Jurkat, Clone E6-1 (cell line): Measurements from ENCODE around the gene SMIM43.
"Not testable (repeated sequence)": the region's sequence is repeated elsewhere in the genome, so short reads cannot be mapped to it uniquely, and the experiment has no call there.

Experiments
- DNase-seq: peaks from one replicate; pipeline ENCODE4 v3.0.0-alpha.2; 2011; ENCODE audit warnings: low read depth, low spot score
- H3K4me3 ChIP-seq: 2 replicates; pipeline ENCODE4 v1.5.1; 2011; ENCODE audit warnings: mild to moderate bottlenecking, low read length, control low read depth, moderate library complexity

The SMIM43 gene

DNA sequence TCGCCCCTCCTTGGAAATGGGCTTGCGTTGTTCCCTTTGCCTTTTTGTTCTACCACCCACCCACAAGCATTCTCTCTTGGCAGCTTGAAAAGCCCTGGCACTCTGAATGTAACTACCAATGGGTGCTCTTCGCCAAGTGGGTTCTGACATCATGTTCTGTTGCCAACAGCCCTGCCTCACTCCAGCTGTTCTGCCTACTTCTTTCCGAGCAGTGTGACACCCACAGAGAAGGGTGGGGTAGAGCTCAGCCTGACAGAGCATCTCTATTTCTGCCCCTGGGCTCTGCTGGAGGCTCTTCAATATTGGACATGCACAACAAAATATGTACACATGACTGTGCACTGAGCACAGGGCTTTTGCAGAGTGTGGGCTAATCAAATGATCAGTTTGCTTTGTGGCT, 20.5 kb upstream of the SMIM43 start:
- no peak overlapping the region for H3K4me3 ChIP-seq
- DNase-seq, result no peak

DNA sequence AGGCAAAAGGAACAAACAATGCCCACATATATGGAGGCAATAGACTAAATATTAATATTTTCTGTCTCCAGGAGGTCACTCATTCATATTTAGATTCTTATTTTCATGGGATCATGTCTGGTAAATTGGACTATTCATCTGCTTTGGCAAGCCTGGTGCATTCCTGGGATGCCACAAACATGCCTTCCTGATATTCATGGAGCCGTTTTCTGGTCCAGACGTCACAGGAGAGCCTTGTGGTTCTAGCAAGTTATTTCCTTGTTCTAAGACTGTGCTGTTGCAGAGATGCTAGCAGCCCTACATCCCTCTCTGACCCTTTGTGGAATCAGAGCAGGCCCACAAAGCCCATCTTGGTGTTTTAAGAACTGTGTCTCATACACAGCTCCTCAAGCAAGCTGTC, 20.0 kb upstream of the SMIM43 start:
- H3K4me3 ChIP-seq, result no peak overlapping the region
- no peak for DNase-seq

DNA sequence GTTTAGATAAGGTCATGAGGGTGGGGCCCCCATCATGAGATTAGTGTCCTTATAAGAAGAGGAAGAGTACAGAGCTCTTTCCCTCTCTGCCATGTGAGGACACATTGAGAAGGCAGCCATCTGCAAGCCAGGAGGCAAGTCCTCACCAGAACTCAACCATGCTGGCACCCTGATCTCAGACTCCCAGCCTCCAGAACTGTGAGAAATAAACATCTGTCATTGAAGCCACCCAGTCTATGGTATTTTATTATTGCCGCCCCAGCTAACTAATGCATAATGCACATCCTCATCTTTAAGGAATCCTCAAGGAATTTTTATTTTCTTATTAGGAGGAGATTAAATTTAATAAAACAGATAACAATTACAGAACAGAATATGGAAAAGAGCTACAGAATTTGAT, 19.4 kb upstream of the SMIM43 start:
- no peak overlapping the region for H3K4me3 ChIP-seq
- DNase-seq, result no peak

DNA sequence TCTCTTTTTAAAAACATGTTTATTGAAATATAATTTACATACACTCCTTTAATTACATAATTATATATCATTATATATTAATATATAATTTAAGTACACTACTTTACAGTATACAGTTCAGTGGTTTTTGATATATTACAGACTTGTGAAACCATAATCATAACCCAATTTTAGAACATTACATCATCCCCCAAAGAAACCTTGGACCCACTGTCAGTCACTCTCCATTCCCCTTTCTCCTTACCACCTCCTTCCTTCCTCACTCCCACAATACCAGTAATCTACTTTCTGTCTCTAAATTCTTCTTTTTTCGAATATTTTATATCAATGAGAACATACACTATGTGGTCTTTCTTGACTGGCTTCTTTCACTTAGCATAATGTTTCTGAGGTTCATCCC, 18.2 kb upstream of the SMIM43 start:
- no peak for DNase-seq
- H3K4me3 ChIP-seq, result no peak overlapping the region

DNA sequence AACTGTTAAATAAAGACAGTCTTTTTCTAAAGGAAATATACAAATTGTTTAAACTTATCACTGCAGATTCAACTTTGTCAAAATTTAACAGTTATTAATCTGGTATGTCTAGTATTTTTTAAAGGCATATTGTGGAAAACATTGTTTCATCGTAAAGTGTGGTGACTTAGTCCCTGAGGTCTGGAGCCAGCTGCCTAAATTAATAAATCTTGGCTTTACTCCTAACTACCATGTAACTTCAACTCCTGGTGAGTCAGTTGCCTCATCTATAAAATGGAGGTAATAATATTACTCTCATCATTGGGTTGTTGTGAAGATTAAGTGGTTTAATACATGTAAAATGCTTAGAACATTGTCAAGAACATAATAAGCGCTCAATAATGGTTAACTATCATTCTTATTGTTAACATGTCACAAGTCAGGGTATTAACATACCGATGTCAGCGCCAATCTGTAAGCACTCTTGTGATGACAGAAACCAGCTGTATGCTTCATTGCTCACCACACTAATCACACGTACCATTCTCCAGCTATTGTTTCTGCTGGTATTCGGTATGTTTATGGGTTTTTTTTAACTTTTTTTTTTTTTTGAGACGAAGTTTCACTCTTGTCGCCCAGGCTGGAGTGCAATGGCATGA, 14.1 kb upstream of the SMIM43 start:
- DNase-seq, result no peak
- H3K4me3 ChIP-seq, result no peak overlapping the region

DNA sequence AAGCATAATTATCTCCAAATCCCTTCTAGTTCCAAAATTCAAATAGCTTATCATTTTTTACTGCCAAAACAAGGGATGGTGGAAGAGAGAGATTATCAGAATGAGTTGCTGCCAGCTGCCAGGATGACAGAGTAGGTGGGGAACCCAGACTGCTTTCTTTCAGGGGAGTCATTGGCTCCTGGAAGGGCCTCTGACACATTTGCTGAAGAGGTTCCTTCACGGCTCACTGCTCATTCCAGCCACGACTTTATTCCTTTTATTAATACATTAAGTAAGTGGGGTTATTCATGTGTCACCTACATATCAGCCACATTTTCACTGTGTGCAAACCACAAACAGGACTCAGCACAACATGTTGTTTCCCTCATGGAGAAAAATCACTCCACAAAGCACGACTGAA, 12.7 kb upstream of the SMIM43 start:
- DNase-seq, result no peak
- no peak overlapping the region for H3K4me3 ChIP-seq

DNA sequence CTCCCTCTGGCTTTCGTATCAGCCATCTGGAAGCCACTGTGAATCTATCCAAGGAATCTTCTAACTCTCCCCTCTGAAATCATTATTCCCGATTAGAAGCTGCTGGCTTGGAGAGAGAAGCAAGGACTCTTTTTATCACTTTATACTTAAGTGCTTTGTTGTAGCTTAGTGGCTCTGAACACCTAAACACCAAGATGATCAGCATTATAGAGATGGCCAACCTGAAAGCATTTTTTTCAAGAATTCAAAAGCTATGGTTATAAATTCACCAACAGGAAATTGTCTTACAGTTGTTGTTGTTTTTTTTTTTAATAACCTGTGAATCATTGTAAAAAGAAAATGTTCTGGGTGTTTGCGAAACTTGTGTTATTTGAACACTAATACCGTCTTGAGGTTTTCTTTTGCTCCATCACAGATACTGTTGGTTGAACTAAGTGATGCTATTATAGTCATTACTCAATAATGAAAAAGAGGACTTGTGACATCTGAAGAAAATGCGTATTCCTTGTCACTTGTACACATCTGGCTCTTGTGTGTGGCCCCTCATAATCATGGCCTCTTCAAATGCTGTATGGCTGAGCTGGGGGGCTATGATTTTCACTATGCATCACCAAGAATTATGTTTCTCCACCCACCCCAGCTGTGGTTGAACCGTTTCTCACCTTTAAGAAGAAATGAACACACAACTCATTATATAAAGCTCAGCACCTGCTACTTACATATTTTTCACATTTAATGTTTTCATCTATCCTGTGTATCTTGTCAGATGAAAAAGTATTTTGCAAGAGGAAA, 11.8 kb upstream of the SMIM43 start:
- H3K4me3 ChIP-seq, result no peak overlapping the region
- DNase-seq, result no peak

DNA sequence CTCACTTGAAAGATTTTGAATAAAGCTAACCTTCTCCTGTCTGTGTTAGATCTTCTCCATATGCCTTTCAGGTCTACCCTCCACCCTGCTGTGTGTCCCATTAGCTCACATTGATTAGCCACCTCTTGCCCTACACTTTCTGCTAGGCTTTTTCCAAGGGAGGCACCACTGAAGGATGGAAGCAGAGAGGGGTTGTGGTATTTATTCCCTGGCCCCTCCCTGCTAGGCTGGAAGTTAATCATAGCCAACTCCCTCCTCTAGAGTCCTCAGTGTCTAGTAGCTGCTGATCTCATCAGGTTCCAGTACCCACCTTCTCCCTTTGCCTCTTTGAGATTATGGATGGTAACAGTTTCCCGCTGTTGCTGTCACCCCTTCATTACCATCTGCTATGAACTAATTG, 8.9 kb upstream of the SMIM43 start:
- no peak overlapping the region for H3K4me3 ChIP-seq
- DNase-seq, result no peak

DNA sequence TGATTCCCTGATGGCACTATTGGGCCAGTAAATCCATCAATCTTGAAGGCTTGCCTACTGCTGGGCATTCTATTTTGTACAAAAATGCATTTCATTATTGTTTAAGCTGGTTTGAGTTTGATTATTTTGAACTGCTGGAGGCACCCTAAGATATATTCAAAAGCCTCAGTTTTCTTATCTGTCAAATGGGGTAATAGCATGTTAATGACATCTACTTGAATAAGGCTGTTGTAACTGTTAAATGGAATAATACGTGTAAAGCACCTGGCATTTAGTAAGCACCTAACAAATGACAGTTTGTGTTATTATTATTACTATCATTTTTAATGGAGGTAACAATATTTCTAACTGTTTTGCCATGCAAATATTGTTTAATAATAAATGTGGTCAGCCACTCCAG, 6.9 kb upstream of the SMIM43 start:
- no peak for DNase-seq
- H3K4me3 ChIP-seq, result no peak overlapping the region

DNA sequence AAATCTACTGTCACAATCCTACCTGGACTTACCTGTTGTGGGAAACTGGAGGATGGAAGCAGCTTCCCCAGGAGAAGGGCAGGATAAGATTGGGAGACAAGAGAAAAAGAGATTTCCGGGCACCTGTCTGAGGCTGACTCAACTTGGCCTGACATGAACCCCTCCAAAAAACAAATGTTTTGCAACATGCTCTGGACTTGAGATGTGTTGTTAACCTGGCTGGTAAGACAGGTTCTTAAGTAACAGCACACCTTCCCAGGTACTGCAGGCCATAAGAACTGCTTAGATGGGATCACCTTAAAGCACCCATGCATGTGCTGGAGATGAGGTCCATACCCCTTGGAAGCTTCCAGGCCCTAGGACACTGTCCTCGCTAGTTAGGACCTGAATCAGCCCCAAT, 4.4 kb upstream of the SMIM43 start:
- DNase-seq, result no peak
- no peak overlapping the region for H3K4me3 ChIP-seq

DNA sequence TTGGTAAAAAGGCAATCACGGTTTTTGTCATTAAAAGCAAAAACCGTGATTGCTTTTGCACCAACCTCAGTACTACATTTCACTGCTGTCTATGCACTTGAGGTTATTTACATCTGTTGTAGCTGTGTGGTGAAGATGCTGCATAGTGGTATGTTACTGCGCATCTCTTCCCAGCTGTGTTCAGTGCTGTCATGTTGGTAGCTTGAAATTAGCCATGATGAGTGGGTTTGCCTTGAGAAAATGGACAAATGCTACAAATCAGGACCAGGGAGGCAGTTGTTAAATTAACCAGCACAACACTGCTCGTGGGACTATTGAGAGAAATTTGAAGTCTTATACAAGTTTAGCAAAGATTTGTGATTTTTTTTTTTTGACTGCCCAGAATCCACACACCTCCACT, 2.2 kb upstream of the SMIM43 start:
- H3K4me3 ChIP-seq, result no peak overlapping the region
- DNase-seq, result no peak

DNA sequence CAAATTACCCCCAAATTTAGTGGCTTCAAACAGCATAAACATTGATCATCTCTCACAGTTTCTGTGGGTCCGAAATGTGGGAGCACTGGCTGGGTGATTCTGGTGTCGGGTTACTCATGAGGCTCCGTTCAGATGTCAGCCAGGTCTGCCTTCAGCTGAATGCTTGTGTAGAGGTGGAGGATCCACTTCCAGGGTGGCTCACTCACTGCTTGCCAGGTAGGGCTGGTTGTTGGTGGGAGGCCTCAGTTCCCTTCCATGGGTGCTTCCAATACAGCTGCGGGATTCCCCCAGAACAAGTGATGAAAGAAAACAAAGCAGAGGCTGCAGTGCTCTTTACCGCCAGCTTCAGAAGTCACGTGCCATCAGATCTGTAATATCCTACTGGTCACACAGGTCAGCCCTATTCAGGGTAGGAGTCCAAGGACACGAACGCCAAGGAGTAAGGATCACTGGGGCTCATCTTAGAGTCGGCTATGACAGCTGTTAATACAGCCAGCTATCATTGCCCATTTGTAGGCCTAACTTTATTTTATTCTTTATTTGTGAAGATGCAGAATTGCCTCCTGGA, 1.1 kb upstream of the SMIM43 start:
- no peak for DNase-seq
- no peak overlapping the region for H3K4me3 ChIP-seq

DNA sequence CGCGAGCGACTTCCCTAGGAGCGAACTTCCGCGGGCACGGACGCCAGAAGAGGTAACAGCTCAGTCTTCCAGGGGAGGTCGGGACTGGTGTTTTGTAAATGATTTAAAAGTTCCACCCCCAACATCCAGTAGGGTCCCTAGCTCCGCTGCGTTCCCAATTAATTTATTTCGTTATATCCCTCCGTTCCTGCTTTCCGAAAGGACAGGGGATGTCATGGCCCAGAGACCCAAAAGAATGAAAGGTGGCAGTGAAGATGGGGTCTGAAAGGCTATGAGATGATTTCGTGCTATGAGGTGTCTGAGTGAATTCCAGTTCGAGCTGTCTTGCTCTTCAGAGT, 373 bp upstream of the SMIM43 start:
- H3K4me3 ChIP-seq, result no peak overlapping the region
- no peak for DNase-seq

DNA sequence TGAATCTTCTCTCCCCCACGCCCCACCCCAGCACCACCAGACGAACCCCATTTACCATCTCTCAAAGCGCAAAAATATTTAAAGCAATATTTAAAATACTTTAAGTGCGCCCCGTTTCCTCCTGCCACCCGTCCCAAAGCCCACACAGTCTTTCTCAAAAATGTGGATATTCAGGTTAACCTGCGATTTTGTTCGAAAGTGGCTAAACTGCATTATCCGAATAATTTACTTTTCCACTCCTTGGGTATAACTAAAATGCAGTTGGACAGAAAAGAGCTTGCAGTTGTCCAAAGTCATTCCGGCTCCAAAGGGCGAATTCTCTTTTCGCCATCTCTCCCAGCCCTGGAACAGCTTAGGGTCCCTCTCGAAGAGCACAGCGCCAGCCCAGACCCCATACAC, 662 bp downstream of the SMIM43 start:
- DNase-seq, result no peak
- H3K4me3 ChIP-seq, result no peak overlapping the region

DNA sequence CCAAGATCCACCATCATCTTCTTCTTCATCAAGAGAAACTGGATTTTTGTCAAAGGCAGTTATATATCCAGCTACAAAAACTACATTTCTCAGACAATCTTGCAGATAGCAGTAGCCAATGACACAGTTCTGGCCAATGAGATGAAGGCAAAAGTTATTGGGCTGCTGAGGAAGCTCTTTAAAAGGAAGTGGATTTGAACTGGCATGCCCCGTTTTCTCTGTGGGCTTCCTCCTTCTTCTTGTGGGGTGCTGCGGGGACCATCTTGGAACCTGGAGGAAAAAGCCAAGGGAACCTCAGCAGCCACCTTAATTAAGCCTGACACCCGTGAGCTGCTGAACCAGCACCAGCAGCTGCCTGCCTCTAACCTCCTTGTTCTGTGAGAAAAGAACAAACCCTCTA, 4.8 kb downstream of the SMIM43 start:
- H3K4me3 ChIP-seq, result no peak overlapping the region
- DNase-seq, result no peak

DNA sequence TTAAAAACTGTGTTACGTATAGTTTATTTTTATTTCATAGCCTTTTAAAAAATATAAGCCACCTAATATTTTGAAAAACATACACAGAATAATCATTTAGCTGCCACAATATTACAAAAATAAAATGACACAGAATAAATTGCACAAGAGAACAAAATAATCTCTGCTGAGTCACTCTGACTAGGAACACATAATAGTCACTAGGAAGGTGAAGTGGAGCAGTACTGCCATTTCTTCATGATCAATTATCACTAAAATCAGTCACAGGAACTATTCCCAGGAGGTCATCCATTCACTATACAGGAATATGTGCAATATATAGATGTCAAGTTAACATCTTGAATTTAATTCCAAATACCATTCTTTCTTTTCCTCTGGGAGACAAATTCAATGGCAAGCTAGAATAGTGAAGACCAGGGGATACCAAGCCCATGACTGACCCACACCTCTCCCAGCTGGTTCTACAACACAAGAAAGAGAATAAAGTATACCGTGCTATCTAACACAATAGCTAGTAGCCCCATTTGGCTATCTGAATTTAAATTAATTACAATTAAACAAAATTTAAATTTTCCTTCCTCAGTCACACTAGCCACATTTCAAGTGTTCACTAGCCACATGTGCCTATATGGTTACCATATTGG, 5.9 kb downstream of the SMIM43 start:
- no peak overlapping the region for H3K4me3 ChIP-seq
- no peak for DNase-seq

DNA sequence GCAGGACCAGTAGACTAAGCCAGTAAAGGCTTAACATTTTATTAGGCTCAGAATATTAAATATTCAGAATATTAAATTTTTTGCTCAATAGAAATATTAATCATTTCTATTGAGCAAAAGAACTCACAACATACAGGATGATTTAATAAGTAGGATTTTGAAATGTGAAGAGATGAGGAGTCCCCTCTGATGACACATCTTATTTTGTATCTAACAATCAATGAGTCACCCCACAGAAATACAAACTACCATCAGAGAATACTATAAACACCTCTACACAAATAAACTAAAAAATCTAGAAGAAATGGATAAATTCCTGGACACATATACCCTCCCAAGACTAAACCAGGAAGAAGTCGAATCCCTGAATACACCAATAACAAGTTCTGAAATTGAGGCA, 12.8 kb downstream of the SMIM43 start:
- H3K4me3 ChIP-seq, DNase-seq: not testable (repeated sequence)

DNA sequence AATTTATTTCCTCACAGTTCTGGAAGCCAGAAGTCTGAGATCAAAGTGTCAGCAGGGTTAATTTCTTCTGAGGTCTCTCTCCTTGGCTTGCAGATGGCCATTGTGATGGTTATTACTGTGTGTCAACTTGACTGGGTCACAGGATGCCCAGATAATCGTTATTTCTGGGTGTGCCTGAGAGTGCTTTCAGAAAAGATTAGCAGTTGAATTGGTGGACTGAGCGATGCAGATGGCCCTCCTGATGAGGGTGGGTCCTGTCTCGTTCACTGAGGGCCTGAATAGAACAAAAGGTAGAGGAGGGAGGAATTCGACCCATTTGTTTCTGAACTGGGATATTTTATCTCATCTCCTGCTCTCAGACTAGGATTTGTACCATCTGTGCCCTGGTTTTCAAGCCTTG, 15.7 kb downstream of the SMIM43 start:
- H3K4me3 ChIP-seq, result no peak overlapping the region
- DNase-seq, result no peak

DNA sequence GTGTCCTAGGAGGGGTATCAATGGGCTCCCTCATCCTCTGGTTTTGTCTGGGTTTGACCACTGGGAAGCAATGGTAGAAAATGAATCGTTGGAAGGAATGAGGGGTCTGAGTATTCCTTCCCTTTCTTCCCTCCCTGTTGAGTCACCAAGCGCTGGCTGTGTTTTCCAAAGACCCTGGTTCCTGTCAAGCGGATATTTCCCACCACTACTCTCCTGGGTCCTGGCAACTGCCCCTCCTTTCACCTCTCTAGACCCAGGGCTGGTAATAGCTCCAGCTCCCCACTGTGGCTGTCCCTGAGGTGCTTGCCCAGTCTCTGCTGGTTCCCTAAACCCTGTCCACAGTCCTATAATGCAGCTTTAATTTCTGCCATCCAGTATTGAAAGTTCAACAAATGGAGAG, 22.2 kb downstream of the SMIM43 start:
- no peak overlapping the region for H3K4me3 ChIP-seq
- DNase-seq, result no peak

DNA sequence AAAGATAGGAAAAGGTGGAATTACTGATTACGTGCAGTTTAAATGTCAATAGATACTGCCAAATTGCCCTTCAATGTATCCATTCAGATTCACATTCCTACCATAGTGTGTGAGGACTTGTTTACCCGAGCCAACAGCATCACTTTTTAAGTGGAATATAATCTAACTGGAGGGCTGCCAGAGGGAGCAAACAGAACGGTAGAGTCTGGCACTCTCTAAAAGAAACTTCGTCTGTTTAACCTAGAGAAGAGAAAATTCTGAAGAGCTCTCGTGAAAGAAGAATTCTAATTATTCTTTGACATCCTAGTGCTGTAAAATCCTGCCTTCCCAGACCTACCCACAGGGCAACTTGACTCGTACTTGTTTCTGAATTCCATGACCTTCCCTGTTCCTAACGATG, 23.2 kb downstream of the SMIM43 start:
- H3K4me3 ChIP-seq, result no peak overlapping the region
- no peak for DNase-seq
